ENCODE results near the gene PHETA1. TPM values are rescaled to one million over a fixed set of nuclear protein-coding genes. Genes with fewer than 3 reads are reported as not detected.

Gene PHETA1
- total and polyA plus RNA-seq, 2 experiments from 2014 or later = 5.3 to 12.9 TPM

- TF ChIP-seq, protein P1, sequence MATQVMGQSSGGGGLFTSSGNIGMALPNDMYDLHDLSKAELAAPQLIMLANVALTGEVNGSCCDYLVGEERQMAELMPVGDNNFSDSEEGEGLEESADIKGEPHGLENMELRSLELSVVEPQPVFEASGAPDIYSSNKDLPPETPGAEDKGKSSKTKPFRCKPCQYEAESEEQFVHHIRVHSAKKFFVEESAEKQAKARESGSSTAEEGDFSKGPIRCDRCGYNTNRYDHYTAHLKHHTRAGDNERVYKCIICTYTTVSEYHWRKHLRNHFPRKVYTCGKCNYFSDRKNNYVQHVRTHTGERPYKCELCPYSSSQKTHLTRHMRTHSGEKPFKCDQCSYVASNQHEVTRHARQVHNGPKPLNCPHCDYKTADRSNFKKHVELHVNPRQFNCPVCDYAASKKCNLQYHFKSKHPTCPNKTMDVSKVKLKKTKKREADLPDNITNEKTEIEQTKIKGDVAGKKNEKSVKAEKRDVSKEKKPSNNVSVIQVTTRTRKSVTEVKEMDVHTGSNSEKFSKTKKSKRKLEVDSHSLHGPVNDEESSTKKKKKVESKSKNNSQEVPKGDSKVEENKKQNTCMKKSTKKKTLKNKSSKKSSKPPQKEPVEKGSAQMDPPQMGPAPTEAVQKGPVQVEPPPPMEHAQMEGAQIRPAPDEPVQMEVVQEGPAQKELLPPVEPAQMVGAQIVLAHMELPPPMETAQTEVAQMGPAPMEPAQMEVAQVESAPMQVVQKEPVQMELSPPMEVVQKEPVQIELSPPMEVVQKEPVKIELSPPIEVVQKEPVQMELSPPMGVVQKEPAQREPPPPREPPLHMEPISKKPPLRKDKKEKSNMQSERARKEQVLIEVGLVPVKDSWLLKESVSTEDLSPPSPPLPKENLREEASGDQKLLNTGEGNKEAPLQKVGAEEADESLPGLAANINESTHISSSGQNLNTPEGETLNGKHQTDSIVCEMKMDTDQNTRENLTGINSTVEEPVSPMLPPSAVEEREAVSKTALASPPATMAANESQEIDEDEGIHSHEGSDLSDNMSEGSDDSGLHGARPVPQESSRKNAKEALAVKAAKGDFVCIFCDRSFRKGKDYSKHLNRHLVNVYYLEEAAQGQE (IDR thresholded peaks at IDR 0.05; ENCODE audit: unreplicated experiment) = no peak
- TF ChIP-seq ZNF331 (CRISPR knock-in tag; IDR thresholded peaks at IDR 0.05; ENCODE audit: low read depth) (no peak), POLR2AphosphoS5 (IDR thresholded peaks at IDR 0.05; ENCODE audit: low read depth) (no peak)
- TF ChIP-seq, protein P2, sequence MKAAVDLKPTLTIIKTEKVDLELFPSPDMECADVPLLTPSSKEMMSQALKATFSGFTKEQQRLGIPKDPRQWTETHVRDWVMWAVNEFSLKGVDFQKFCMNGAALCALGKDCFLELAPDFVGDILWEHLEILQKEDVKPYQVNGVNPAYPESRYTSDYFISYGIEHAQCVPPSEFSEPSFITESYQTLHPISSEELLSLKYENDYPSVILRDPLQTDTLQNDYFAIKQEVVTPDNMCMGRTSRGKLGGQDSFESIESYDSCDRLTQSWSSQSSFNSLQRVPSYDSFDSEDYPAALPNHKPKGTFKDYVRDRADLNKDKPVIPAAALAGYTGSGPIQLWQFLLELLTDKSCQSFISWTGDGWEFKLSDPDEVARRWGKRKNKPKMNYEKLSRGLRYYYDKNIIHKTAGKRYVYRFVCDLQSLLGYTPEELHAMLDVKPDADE (IDR thresholded peaks at IDR 0.05) = no peak
These were observed 46.3 kb downstream of the PHETA1 start (continued) for GRCh38 chr12:111322336-111323250.

GRCh38 chr12:111321317-111321716 is 47.6 kb downstream of the PHETA1 start:
- peaks cover 7% of the 10 kb centered on the region for H3K27me3 Mint-ChIP-seq (ENCODE audit: insufficient read depth, low read depth, poor library complexity)
- DNase-seq (ENCODE audit: low spot score) = no peak
- H3K36me3 ChIP-seq (ENCODE audit: insufficient read depth) = no peaks in the 10 kb centered on the region
- TF ChIP-seq, protein P2 (IDR thresholded peaks at IDR 0.05) = no peak
- TF ChIP-seq, protein P1 (IDR thresholded peaks at IDR 0.05; ENCODE audit: unreplicated experiment) = no peak
- TF ChIP-seq JUNB (IDR thresholded peaks at IDR 0.05; ENCODE audit: unreplicated experiment) = no peak
- TF ChIP-seq EZH2phosphoT487 (IDR thresholded peaks at IDR 0.05; ENCODE audit: unreplicated experiment) = no peak
- TF ChIP-seq ZNF331 (CRISPR knock-in tag; IDR thresholded peaks at IDR 0.05; ENCODE audit: low read depth) = no peak

More at GRCh38 chr12:111321317-111321716, 47.6 kb downstream of the PHETA1 start:
- no peaks in the 10 kb centered on the region for H4K20me1 ChIP-seq (replicated peaks; ENCODE audit: insufficient read depth)
- H3K4me2 ChIP-seq = no peak overlapping the region
- Mint-ChIP-seq H3K27ac (no peak overlapping the region), H3K4me1 (no peaks in the 10 kb centered on the region), H3K36me3 (ENCODE audit: low read depth) (no peaks in the 10 kb centered on the region; the same call in 2 of the 3 replicates), H3K9me3 (peaks cover 3% of the 10 kb centered on the region; the same call in 1 of the 3 replicates), H3K4me3 (no peak overlapping the region)
- H3K9me2 ChIP-seq (ENCODE audit: insufficient read depth) = 0 out of 2 replicates have a peak, but pooled peaks cover under 1% of the 10 kb centered on the region
- no peaks in the 10 kb centered on the region for H3K79me2 ChIP-seq (replicated peaks; ENCODE audit: insufficient read depth)
- no peak overlapping the region for H3K27ac ChIP-seq (ENCODE audit: low read depth)
- no peak overlapping the region for H2AFZ ChIP-seq
- H3K27me3 ChIP-seq (ENCODE audit: insufficient read depth) = no peaks in the 10 kb centered on the region
- H3F3A ChIP-seq (replicated peaks; ENCODE audit: low read depth) = peaks cover 4% of the 10 kb centered on the region
- no peak for ATAC-seq
- H3K4me3 ChIP-seq = no peak overlapping the region
- H3K4me1 ChIP-seq (ENCODE audit: insufficient read depth) = no peaks in the 10 kb centered on the region

Measured in GM23338 (cell line).